Endothelial cell of umbilical vein (primary cell): Measurements from ENCODE around the gene AUTS2. TPM values are rescaled to one million over a fixed set of nuclear protein-coding genes. Genes with fewer than 3 reads are reported as not detected.

Source experiments
- BruUV-seq: library from RNA; stranded (reverse); fragments of 400-500 nt; replicated peaks from 2 replicates; lab custom pipeline; 2021; lab: Mats Ljungman, UMichigan
- CTCF ChIA-PET: fragments of 300-600, 350-600 bp; sonication (Branson Sonifier 250); formaldehyde crosslinking; loops from one replicate; lab custom pipeline; 2021; ENCODE audit warnings: antibody characterized with exemption, inconsistent platforms; lab: Charles Lee
- POLR2A ChIA-PET: fragments of 300-600, 350-600 bp; sonication (Branson Sonifier 250); formaldehyde crosslinking; loops from one replicate; lab custom pipeline; 2021; ENCODE audit warnings: antibody characterized with exemption, inconsistent platforms; lab: Charles Lee
- DNase-seq: peaks from one replicate; pipeline ENCODE4 v3.0.0-alpha.2; 2011; ENCODE audit warnings: low read depth, low spot score
- FAIRE-seq: peaks from 2 replicates; lab custom pipeline; 2011; peaks lifted over from hg19 to GRCh38; lab: Jason Lieb, UNC
- H2AFZ ChIP-seq: 2 replicates; pipeline ENCODE4 v1.6.0; 2012; ENCODE audit warnings: low read depth, low read length, control low read depth, inconsistent platforms
- H3K27ac ChIP-seq: 2 replicates; pipeline ENCODE4 v1.5.1; 2011; ENCODE audit warnings: low read depth, mild to moderate bottlenecking, control low read depth, low read length, moderate library complexity; ENCODE audit not compliant: insufficient read depth
- H3K27me3 ChIP-seq, 2 experiments: 2 replicates each; pipeline versions ENCODE4 v1.6.0 to v1.6.1; 2011; ENCODE audit warnings: low read length in 2 of 2, mixed read lengths in 1 of 2; ENCODE audit not compliant: control insufficient read depth in 2 of 2, insufficient read depth in 2 of 2
- H3K36me3 ChIP-seq, 2 experiments: 2 replicates in 1 of 2; 3 replicates in 1 of 2; pipeline ENCODE4 v1.5.1; 2011; ENCODE audit warnings: low read length in 2 of 2, mild to moderate bottlenecking in 1 of 2, moderate library complexity in 1 of 2; ENCODE audit not compliant: control insufficient read depth in 2 of 2, insufficient read depth in 2 of 2; ENCODE audit errors: extremely low read depth in 1 of 2
- H3K4me1 ChIP-seq: 3 replicates; pipeline ENCODE4 v1.5.1; 2011; ENCODE audit warnings: mild to moderate bottlenecking, low read length; ENCODE audit not compliant: control insufficient read depth, insufficient read depth; ENCODE audit errors: extremely low read depth
- H3K4me2 ChIP-seq: 2 replicates; pipeline ENCODE4 v1.6.1; 2011; ENCODE audit warnings: low read length, control low read depth, mixed read lengths; ENCODE audit not compliant: insufficient read depth
- H3K4me3 ChIP-seq, 3 experiments: fragments of 200-600 bp in 1 of 3; sonication (generic), shearing (Covaris generic) in 1 of 3; replicated peaks in 1 of 3; 2 replicates each; pipeline ENCODE4 v1.5.1; 2011 to 2016; ENCODE audit warnings: control low read depth in 3 of 3, low read length in 3 of 3, mild to moderate bottlenecking in 2 of 3, inconsistent platforms in 1 of 3, low read depth in 1 of 3, moderate library complexity in 1 of 3; ENCODE audit not compliant: insufficient read depth in 1 of 3
- H3K79me2 ChIP-seq: 2 replicates; pipeline ENCODE4 v1.6.0; 2012; ENCODE audit warnings: low read length, inconsistent platforms; ENCODE audit not compliant: control insufficient read depth, insufficient read depth
- H3K9ac ChIP-seq: replicated peaks from 2 replicates; pipeline ENCODE3; 2011; ENCODE audit warnings: low read length, control low read depth; ENCODE audit not compliant: insufficient read depth; ENCODE audit errors: extremely low read depth
- H3K9me1 ChIP-seq: replicated peaks from 3 replicates; pipeline ENCODE4 v1.6.0; 2011; ENCODE audit warnings: mild to moderate bottlenecking, low read length; ENCODE audit not compliant: control insufficient read depth, insufficient read depth; ENCODE audit errors: extremely low read depth
- H3K9me3 ChIP-seq: replicated peaks from 2 replicates; pipeline ENCODE4 v1.5.1; 2012; ENCODE audit warnings: low read length, inconsistent platforms; ENCODE audit not compliant: control insufficient read depth, insufficient read depth
- H4K20me1 ChIP-seq: replicated peaks from 2 replicates; pipeline ENCODE3; 2011; ENCODE audit warnings: mild to moderate bottlenecking, low read length; ENCODE audit not compliant: control insufficient read depth, insufficient read depth; ENCODE audit errors: extremely low read depth
- EZH2 ChIP-seq: IDR thresholded peaks from 2 replicates; pipeline ENCODE4 v1.6.1; 2012; ENCODE audit warnings: borderline replicate concordance, low read depth, mild to moderate bottlenecking, moderate library complexity, low read length, inconsistent platforms; ENCODE audit not compliant: severe bottlenecking
- FOS ChIP-seq: IDR thresholded peaks from 2 replicates; pipeline ENCODE4 v1.6.1; 2011; ENCODE audit warnings: mild to moderate bottlenecking, low read length, moderate library complexity, borderline replicate concordance; ENCODE audit not compliant: insufficient read depth
- GATA2 ChIP-seq: IDR thresholded peaks from 2 replicates; pipeline ENCODE4 v1.7.0; 2011; ENCODE audit warnings: low read depth, mild to moderate bottlenecking, moderate library complexity, mixed read lengths, low read length; ENCODE audit not compliant: insufficient read length, insufficient read depth
- JUN ChIP-seq: IDR thresholded peaks from 2 replicates; pipeline ENCODE4 v1.6.1; 2011; ENCODE audit warnings: borderline replicate concordance, low read depth; ENCODE audit not compliant: insufficient read length, insufficient read depth
- MYC ChIP-seq: IDR thresholded peaks from one replicate; pipeline ENCODE4 v1.6.1; 2011; ENCODE audit warnings: mild to moderate bottlenecking, low read depth, low read length
- POLR2A ChIP-seq: IDR thresholded peaks from 2 replicates; pipeline ENCODE4 v1.6.1; 2012; ENCODE audit warnings: low read depth, mild to moderate bottlenecking, control low read depth, low read length
- POLR2AphosphoS5 ChIP-seq: IDR thresholded peaks from 2 replicates; pipeline ENCODE4 v1.6.1; 2012; ENCODE audit warnings: low read depth, mild to moderate bottlenecking, control low read depth, low read length, moderate library complexity; ENCODE audit not compliant: insufficient read depth
- dilution Hi-C: fragments of 300-500 bp; cut with MboI; formaldehyde crosslinking; loops from one replicate; pipeline ENCODE4 v1.15.0; 2019; ENCODE audit warnings: low sequenced_read_pairs; ENCODE audit not compliant: extremely low pct_ligation_motif_present
- intact Hi-C: fragments of 100-400 bp; cut with micrococcal nuclease; formaldehyde crosslinking; loops from one replicate; pipeline ENCODE4 v1.10.0; 2022
- polyA plus RNA-seq, 4 experiments: library from polyadenylated mRNA; depleted of rRNA in 3 of 4; stranded (reverse) in 3 of 4; unstranded in 1 of 4; fragments of >200 nt; gene quantifications; 2 replicates each; pipeline versions ENCODE4 v1.2.1 to v1.2.3, GENCODE V29; 2011 to 2012; ENCODE audit warnings: missing spikeins in 1 of 4
- total RNA-seq: library from RNA; stranded (reverse); gene quantifications from 2 replicates; pipeline ENCODE4 v1.2.3, GENCODE V29; 2021
- TF ChIP-seq, protein P1 (sequence below), 2 donors: IDR thresholded peaks; 1 replicate in 1 of 2; 2 replicates in 1 of 2; pipeline ENCODE4 v1.5.1; 2011; ENCODE audit warnings: low read length in 2 of 2, mild to moderate bottlenecking in 2 of 2, moderate library complexity in 2 of 2, control low read depth in 1 of 2, inconsistent platforms in 1 of 2, low read depth in 1 of 2; ENCODE audit not compliant: insufficient read depth in 1 of 2; ENCODE audit errors: extremely low read depth in 1 of 2
- TF ChIP-seq, protein P2 (sequence below): IDR thresholded peaks from 2 replicates; pipeline ENCODE4 v1.6.1; 2011; ENCODE audit not compliant: insufficient read depth, insufficient read length

The AUTS2 gene
- total and polyA plus RNA-seq, 2 donors (not counting 3 experiments of a cell fraction or from before 2014, with no cell fraction given): 0.59 to 8.0 TPM

DNA sequence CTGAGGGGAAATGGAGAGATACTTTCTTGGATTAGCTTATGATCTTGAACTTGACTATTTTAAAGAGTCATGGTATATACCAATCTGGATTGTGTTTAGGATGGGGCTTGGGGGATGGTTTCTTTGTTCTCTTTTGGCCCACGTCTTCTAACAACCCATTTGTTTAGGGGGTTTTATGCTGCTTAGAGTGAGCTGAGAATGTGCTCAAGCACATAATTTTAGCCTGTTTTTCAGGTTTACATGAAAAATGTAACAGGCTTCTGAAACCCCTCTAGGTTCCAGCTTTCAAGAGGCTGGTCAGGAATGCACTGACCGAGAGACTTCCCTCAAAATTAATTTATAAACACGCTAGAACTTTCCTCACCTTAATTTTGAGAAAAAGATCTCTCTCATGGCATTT is 94.3 kb downstream of the AUTS2 start:
- intact Hi-C loops: no loop called here
- no peak for FAIRE-seq

More for the DNA sequence above, 94.3 kb downstream of the AUTS2 start:
- Histone ChIP-seq H3K9ac (no peak overlapping the region), H4K20me1 (no peaks in the 10 kb centered on the region), H3K4me3 (no peak overlapping the region), H3K79me2 (no peaks in the 10 kb centered on the region), H3K9me1 (no peaks in the 10 kb centered on the region), H3K4me2 (no peak overlapping the region), H3K27ac (no peak overlapping the region), H3K27me3 (no peaks in the 10 kb centered on the region), H3K4me1 (no peaks in the 10 kb centered on the region), H3K36me3 (no peaks in the 10 kb centered on the region), H2AFZ (no peak overlapping the region), H3K9me3 (no peaks in the 10 kb centered on the region)
- ChIA-PET CTCF (no interaction called here), POLR2A (no interaction called here)
- dilution Hi-C loops: no loop called here
- TF ChIP-seq GATA2 (no peak), POLR2AphosphoS5 (no peak), POLR2A (no peak), EZH2 (no peak), MYC (no peak), JUN (no peak), FOS (no peak)
- TF ChIP-seq, protein P1, sequence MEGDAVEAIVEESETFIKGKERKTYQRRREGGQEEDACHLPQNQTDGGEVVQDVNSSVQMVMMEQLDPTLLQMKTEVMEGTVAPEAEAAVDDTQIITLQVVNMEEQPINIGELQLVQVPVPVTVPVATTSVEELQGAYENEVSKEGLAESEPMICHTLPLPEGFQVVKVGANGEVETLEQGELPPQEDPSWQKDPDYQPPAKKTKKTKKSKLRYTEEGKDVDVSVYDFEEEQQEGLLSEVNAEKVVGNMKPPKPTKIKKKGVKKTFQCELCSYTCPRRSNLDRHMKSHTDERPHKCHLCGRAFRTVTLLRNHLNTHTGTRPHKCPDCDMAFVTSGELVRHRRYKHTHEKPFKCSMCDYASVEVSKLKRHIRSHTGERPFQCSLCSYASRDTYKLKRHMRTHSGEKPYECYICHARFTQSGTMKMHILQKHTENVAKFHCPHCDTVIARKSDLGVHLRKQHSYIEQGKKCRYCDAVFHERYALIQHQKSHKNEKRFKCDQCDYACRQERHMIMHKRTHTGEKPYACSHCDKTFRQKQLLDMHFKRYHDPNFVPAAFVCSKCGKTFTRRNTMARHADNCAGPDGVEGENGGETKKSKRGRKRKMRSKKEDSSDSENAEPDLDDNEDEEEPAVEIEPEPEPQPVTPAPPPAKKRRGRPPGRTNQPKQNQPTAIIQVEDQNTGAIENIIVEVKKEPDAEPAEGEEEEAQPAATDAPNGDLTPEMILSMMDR (IDR thresholded peaks at IDR 0.05; ENCODE audit: extremely low read depth in 1 of 2, insufficient read depth in 1 of 2, low read depth in 1 of 2, low read length in 2 of 2): no peak
- TF ChIP-seq, protein P2, sequence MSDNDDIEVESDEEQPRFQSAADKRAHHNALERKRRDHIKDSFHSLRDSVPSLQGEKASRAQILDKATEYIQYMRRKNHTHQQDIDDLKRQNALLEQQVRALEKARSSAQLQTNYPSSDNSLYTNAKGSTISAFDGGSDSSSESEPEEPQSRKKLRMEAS: no peak
- no TSS peak for BruUV-seq
- no peak for DNase-seq
